Erythroblast (primary cell): Measurements from ENCODE around the gene MAGT1.
"Not testable (repeated sequence)": the region's sequence is repeated elsewhere in the genome, so short reads cannot be mapped to it uniquely, and the experiment has no call there.

Experiments
- GATA1 ChIP-seq: IDR thresholded peaks from 2 replicates; pipeline ENCODE4 v1.6.1; 2011; ENCODE audit warnings: low read depth, mild to moderate bottlenecking, control low read depth, low read length, moderate library complexity
- POLR2A ChIP-seq: IDR thresholded peaks from 2 replicates; pipeline ENCODE4 v1.6.1; 2011; ENCODE audit warnings: mild to moderate bottlenecking, low read length

- not testable (repeated sequence) for TF ChIP-seq POLR2A, GATA1
These were observed 73.2 kb downstream of the MAGT1 start for GRCh38 chrX:77821989-77822388.
